ENCODE results near the gene C21orf58.

The C21orf58 gene

GRCh38 chr21:46264690-46265144 is 59.0 kb downstream of the C21orf58 start:
- no peak for TF ChIP-seq CTCF (IDR thresholded peaks at IDR 0.05; ENCODE audit: low read depth, low read length, missing control alignments)

GRCh38 chr21:46264046-46264689 is 59.5 kb downstream of the C21orf58 start:
- no peak overlapping the region for H3K4me3 ChIP-seq (ENCODE audit: low read depth, low read length)
- no peak for TF ChIP-seq CTCF (IDR thresholded peaks at IDR 0.05; ENCODE audit: low read depth, low read length, missing control alignments)
- DNase-seq (ENCODE audit: low read depth) = no peak

More at GRCh38 chr21:46264690-46265144, 59.0 kb downstream of the C21orf58 start:
- no peak overlapping the region for H3K4me3 ChIP-seq (ENCODE audit: low read depth, low read length)
- no peak for DNase-seq (ENCODE audit: low read depth)

GRCh38 chr21:46256501-46256994 is 67.1 kb downstream of the C21orf58 start:
- no peak overlapping the region for H3K4me3 ChIP-seq (ENCODE audit: low read depth, low read length)
- DNase-seq (ENCODE audit: low read depth) = no peak
- no peak for TF ChIP-seq CTCF (IDR thresholded peaks at IDR 0.05; ENCODE audit: low read depth, low read length, missing control alignments)

- no peak for DNase-seq (ENCODE audit: low read depth)
- no peak for TF ChIP-seq CTCF (IDR thresholded peaks at IDR 0.05; ENCODE audit: low read depth, low read length, missing control alignments)
Measured at GRCh38 chr21:46255758-46256337, 67.8 kb downstream of the C21orf58 start.

GRCh38 chr21:46255166-46255565 is 68.5 kb downstream of the C21orf58 start:
- no peak for TF ChIP-seq CTCF (IDR thresholded peaks at IDR 0.05; ENCODE audit: low read depth, low read length, missing control alignments)
- DNase-seq (ENCODE audit: low read depth) = no peak
- H3K4me3 ChIP-seq (ENCODE audit: low read depth, low read length) = no peak overlapping the region

More at GRCh38 chr21:46255758-46256337, 67.8 kb downstream of the C21orf58 start:
- no peak overlapping the region for H3K4me3 ChIP-seq (ENCODE audit: low read depth, low read length)

GRCh38 chr21:46254208-46254975 is 69.3 kb downstream of the C21orf58 start:
- H3K4me3 ChIP-seq (ENCODE audit: low read depth, low read length) = no peak overlapping the region
- TF ChIP-seq CTCF (IDR thresholded peaks at IDR 0.05; ENCODE audit: low read depth, low read length, missing control alignments) = no peak
- DNase-seq (ENCODE audit: low read depth) = no peak

Measured in GM12864 (cell line).